Fibroblast of lung (primary cell): Measurements from ENCODE around the gene MT1B. TPM values are rescaled to one million over a fixed set of nuclear protein-coding genes. Genes with fewer than 3 reads are reported as not detected.
A peak's percentile ranks its signal among the peaks of the same experiment; 100 is the strongest.

Source experiments
- DNase-seq, 2 donors: peaks; one replicate each; pipeline versions ENCODE4 v3.0.0 to v3.0.0-alpha.2; 2010; ENCODE audit warnings: low read depth in 2 of 2
- H2AFZ ChIP-seq: 2 replicates; pipeline ENCODE4 v1.5.1; 2012; ENCODE audit warnings: low read length, control low read depth, inconsistent platforms
- H3K27ac ChIP-seq: 2 replicates; pipeline ENCODE4 v1.5.1; 2011; ENCODE audit warnings: low read length, control low read depth; ENCODE audit not compliant: insufficient read depth
- H3K27me3 ChIP-seq: 2 replicates; pipeline ENCODE4 v1.5.1; 2011; ENCODE audit warnings: mild to moderate bottlenecking, low read length; ENCODE audit not compliant: control insufficient read depth, insufficient read depth
- H3K36me3 ChIP-seq: 2 replicates; pipeline ENCODE4 v1.5.1; 2011; ENCODE audit warnings: low read length; ENCODE audit not compliant: control insufficient read depth, insufficient read depth
- H3K4me1 ChIP-seq: 2 replicates; pipeline ENCODE4 v1.5.1; 2011; ENCODE audit warnings: low read length; ENCODE audit not compliant: control insufficient read depth, insufficient read depth; ENCODE audit errors: extremely low read depth
- H3K4me2 ChIP-seq: 2 replicates; pipeline ENCODE4 v1.5.1; 2011; ENCODE audit warnings: low read length, control low read depth; ENCODE audit not compliant: insufficient read depth; ENCODE audit errors: extremely low read depth
- H3K4me3 ChIP-seq, 4 experiments: fragments of 200-600 bp in 1 of 4; sonication (generic) in 1 of 4; replicated peaks in 1 of 4; 2 replicates each; pipeline ENCODE4 v1.5.1; 2011 to 2016; ENCODE audit warnings: low read length in 4 of 4, low read depth in 3 of 4, mild to moderate bottlenecking in 3 of 4, control low read depth in 2 of 4, inconsistent platforms in 1 of 4, mixed read lengths in 1 of 4; ENCODE audit not compliant: insufficient read depth in 1 of 4; ENCODE audit errors: control extremely low read depth in 1 of 4
- H3K79me2 ChIP-seq: 2 replicates; pipeline ENCODE4 v1.5.1; 2012; ENCODE audit warnings: mild to moderate bottlenecking, low read length, inconsistent platforms; ENCODE audit not compliant: control insufficient read depth, insufficient read depth
- H3K9ac ChIP-seq: 2 replicates; pipeline ENCODE4 v1.5.1; 2011; ENCODE audit warnings: mild to moderate bottlenecking, low read length, control low read depth; ENCODE audit not compliant: insufficient read depth
- H3K9me3 ChIP-seq: 2 replicates; pipeline ENCODE4 v1.5.1; 2012; ENCODE audit warnings: low read depth, low read length; ENCODE audit not compliant: control insufficient read depth, insufficient read depth
- H4K20me1 ChIP-seq: 2 replicates; pipeline ENCODE4 v1.5.1; 2011; ENCODE audit warnings: low read length; ENCODE audit not compliant: control insufficient read depth, insufficient read depth; ENCODE audit errors: extremely low read depth
- EZH2 ChIP-seq: IDR thresholded peaks from 2 replicates; pipeline ENCODE4 v1.5.1; 2012; ENCODE audit warnings: low read length, control low read depth, mild to moderate bottlenecking; ENCODE audit errors: missing control alignments
- polyA plus RNA-seq, 2 donors: library from polyadenylated mRNA; depleted of rRNA in 1 of 2; stranded (reverse) in 1 of 2; unstranded in 1 of 2; fragments of >200 nt; gene quantifications; 2 replicates each; pipeline ENCODE4 v1.2.1, GENCODE V29; 2011 to 2012; ENCODE audit warnings: missing spikeins in 1 of 2
- total RNA-seq: library from RNA; depleted of rRNA; stranded (reverse); fragments of >200 nt; gene quantifications from 2 replicates; pipeline ENCODE4 v1.2.1, GENCODE V29; 2014
- TF ChIP-seq, protein P1 (sequence below), 2 donors: IDR thresholded peaks in 1 of 2; conservative IDR thresholded peaks in 1 of 2; 1 replicate in 1 of 2; 2 replicates in 1 of 2; pipeline ENCODE4 v1.5.1; 2011 to 2012; ENCODE audit warnings: low read length in 2 of 2, control low read depth in 1 of 2, inconsistent platforms in 1 of 2, low read depth in 1 of 2, mild to moderate bottlenecking in 1 of 2

The MT1B gene
- total and polyA plus RNA-seq, 2 donors (not counting 1 experiment from before 2014, with no cell fraction given): not detected

DNA sequence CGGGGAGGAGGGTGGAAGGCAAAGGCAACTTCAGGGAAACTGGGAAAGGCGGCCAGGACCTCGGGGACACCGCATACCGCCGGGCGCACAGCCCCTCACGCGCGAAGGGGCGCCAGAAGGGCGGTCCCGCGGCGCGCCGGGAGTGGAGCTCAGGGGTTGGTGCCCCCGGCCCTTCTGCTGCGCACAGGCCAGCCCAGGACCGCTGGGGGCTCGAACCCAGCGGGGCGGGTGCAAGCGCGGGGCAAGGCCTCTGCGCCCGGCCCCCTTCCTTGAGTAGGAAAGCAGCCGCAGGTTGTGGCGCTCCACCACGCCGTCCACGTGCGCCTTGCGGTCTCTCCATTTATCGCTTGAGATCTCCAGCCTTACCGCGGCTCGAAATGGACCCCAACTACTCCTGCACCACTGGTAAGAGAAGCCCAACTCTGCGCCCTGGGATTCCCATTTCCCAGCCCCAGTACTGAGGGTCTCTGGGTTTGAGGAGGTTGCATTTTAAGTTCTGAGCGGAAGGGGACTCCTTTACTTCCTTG is 16.2 kb upstream of the MT1B start:
- H3K9me3 ChIP-seq: no peaks in the 10 kb centered on the region
- TF ChIP-seq, protein P1, sequence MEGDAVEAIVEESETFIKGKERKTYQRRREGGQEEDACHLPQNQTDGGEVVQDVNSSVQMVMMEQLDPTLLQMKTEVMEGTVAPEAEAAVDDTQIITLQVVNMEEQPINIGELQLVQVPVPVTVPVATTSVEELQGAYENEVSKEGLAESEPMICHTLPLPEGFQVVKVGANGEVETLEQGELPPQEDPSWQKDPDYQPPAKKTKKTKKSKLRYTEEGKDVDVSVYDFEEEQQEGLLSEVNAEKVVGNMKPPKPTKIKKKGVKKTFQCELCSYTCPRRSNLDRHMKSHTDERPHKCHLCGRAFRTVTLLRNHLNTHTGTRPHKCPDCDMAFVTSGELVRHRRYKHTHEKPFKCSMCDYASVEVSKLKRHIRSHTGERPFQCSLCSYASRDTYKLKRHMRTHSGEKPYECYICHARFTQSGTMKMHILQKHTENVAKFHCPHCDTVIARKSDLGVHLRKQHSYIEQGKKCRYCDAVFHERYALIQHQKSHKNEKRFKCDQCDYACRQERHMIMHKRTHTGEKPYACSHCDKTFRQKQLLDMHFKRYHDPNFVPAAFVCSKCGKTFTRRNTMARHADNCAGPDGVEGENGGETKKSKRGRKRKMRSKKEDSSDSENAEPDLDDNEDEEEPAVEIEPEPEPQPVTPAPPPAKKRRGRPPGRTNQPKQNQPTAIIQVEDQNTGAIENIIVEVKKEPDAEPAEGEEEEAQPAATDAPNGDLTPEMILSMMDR (conservative IDR thresholded peaks at IDR 0.05 in 1 of 2, IDR thresholded peaks at IDR 0.05 in 1 of 2; ENCODE audit: low read depth in 1 of 2, low read length in 2 of 2): no peak
- TF ChIP-seq EZH2: no peak
- no peak for DNase-seq
- H3K27me3 ChIP-seq: peaks cover 5% of the 10 kb centered on the region
- H3K4me1 ChIP-seq: peaks cover 2% of the 10 kb centered on the region
- H3K9ac ChIP-seq: no peak overlapping the region
- no peak overlapping the region for H3K4me3 ChIP-seq
- H4K20me1 ChIP-seq: no peaks in the 10 kb centered on the region
- no peak overlapping the region for H2AFZ ChIP-seq
- no peak overlapping the region for H3K4me2 ChIP-seq
- no peak overlapping the region for H3K27ac ChIP-seq
- H3K79me2 ChIP-seq: no peaks in the 10 kb centered on the region
- no peaks in the 10 kb centered on the region for H3K36me3 ChIP-seq

DNA sequence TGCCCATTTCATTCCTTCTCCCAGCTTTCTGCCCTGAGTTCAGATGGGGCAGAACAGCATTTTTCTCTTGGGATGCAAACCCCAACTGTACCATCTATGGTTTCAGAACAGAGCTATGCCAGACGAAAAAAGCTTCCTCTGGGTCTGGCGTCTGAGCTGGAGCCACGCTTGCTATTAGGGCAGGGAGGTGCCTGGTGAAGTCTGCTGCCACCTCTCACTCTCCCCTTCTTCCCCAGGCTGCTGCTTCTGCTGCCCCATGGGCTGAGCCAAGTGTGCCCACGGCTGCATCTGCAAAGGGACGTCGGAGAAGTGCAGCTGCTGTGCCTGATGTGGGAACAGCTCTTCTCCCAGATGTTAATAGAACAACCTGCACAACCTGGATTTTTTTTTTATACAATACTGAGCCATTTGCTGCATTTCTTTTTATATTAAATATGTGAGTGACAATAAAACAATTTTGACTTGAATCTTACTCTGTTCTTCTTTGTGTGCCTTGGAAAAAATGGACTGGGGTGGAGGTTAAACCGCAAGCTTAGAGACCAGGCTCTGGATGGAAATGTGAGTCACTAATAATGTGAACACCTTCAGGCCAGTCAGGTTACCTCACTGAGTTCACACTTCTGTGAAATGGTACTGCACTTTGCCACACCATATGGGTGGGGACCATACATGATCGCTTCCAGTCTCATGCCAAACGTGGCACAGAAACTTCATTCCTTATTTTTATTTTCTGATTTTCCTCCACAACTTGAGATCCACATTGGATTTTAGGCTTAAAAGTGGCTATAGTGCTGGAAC is 14.9 kb upstream of the MT1B start:
- Histone ChIP-seq H3K79me2 (no peaks in the 10 kb centered on the region), H3K9me3 (no peaks in the 10 kb centered on the region), H3K9ac (no peak overlapping the region), H2AFZ (no peak overlapping the region), H3K4me1 (peaks cover 2% of the 10 kb centered on the region), H3K27me3 (peaks cover 5% of the 10 kb centered on the region), H3K36me3 (no peaks in the 10 kb centered on the region), H4K20me1 (no peaks in the 10 kb centered on the region), H3K4me2 (no peak overlapping the region), H3K4me3 (no peak overlapping the region), H3K27ac (no peak overlapping the region)
- DNase-seq: no peak
- TF ChIP-seq, protein P1 (conservative IDR thresholded peaks at IDR 0.05 in 1 of 2, IDR thresholded peaks at IDR 0.05 in 1 of 2; ENCODE audit: low read depth in 1 of 2, low read length in 2 of 2): no peak
- TF ChIP-seq EZH2: no peak

DNA sequence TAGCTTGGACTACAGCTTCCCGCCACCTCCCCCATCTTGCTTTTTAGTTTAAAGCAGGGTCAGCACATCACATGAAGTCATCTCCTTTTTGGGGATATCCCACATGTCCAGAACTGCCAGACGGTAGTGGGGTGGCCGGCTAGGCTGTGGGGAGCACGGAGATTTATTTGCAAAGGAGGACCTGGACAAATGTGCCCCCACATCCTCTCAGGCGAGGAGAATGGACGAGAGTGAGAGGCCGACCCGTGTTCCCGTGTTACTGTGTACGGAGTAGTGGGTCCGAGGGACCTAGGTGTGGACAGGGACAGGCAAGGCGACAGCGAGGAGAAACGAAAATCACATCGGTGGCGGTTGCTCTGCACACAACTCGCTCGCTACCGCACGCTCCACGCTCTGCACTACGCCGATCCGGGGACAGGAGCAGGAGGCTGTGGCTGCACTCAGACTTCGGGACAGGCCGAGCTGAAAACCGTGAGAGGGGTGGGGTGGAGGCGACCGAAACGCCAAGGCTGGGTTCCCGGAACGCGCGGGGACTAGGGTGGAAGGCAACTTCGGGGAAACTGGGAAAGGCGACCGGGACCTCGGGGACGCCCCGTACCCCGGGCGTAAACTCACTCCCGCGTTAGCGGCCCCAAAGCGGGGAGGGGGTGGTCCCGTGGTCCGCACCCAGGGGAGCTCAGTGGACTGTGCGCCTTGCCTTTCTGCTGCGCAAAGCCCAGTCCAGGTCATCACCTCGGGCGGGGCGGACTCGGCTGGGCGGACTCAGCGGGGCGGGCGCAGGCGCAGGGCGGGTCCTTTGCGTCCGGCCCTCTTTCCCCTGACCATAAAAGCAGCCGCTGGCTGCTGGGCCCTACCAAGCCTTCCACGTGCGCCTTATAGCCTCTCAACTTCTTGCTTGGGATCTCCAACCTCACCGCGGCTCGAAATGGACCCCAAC is 13.6 kb upstream of the MT1B start, which contains the start of gene MT1A:
Gene MT1A, plus strand, starts transcription at position 853 of the 937 bp plus-strand sequence. Its CDS starts 73 bp downstream, at position 926.
- Histone ChIP-seq H3K4me2 (peak within 1 kb of the TSS; percentile 83), H3K36me3 (no peaks in the 10 kb centered on the region), H2AFZ (peak within 1 kb of the TSS; percentile 62), H3K9ac (peak within 1 kb of the TSS; percentile 8), H3K79me2 (no peaks in the 10 kb centered on the region), H3K27me3 (peaks cover 5% of the 10 kb centered on the region), H3K9me3 (no peaks in the 10 kb centered on the region), H3K4me3 (peak within 1 kb of the TSS; percentile 49 to 59 (median 50)), H3K27ac (no peak within 1 kb of the TSS), H4K20me1 (no peaks in the 10 kb centered on the region), H3K4me1 (no peaks in the 10 kb centered on the region)
- TF ChIP-seq, protein P1 (conservative IDR thresholded peaks at IDR 0.05 in 1 of 2, IDR thresholded peaks at IDR 0.05 in 1 of 2; ENCODE audit: low read depth in 1 of 2, low read length in 2 of 2): no peak
- TF ChIP-seq EZH2: no peak
- DNase-seq: peak; percentile 54 to 58
